Measurements from ENCODE around the gene ZNF548. TPM values are rescaled to one million over a fixed set of nuclear protein-coding genes. Genes with fewer than 3 reads are reported as not detected.

Gene ZNF548
- total RNA-seq, 1 experiment from 2014 or later: 4.9 TPM

DNA sequence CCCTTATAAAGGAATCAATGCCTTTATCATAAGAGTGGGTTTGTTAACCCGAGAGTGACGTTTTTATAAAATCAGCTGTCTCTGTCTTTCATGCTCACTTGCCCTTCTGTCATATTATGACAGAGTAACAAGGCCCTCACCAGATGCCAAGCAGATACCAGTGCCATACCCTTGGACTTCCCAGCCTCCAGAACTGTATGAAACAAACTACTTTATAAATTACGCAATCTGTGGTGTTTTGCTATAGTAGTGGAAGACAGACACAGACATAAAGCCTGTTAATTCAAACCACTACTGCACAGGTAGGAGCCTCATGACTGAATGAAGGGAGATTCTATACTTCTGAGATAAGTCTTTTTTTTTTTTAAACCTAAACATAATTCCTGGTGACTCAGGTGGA is 62.7 kb downstream of the ZNF548 start:
- DNase-seq: no peak
- H3K9me3 ChIP-seq: 0 out of 2 replicates have a peak, but pooled peaks cover 8% of the 10 kb centered on the region
- H3K36me3 Mint-ChIP-seq (ENCODE audit: insufficient read depth, unreplicated experiment): no peaks in the 10 kb centered on the region
- no peak for TF ChIP-seq CTCF (IDR thresholded peaks at IDR 0.05; ENCODE audit: insufficient read depth in 1 of 2, low read depth in 1 of 2, low read length in 1 of 2, severe bottlenecking in 1 of 2, unreplicated experiment in 1 of 2)
- intact Hi-C loops (cut with micrococcal nuclease; ENCODE audit: unreplicated experiment): no loop called here
- H3K27me3 ChIP-seq (replicated peaks; ENCODE audit: control insufficient read depth, insufficient read depth, low read length): no peaks in the 10 kb centered on the region
- POLR2A ChIA-PET: no interaction called here
- CTCF ChIA-PET: no interaction called here
- H3K4me1 ChIP-seq: no peaks in the 10 kb centered on the region
- H3K27ac Mint-ChIP-seq (ENCODE audit: unreplicated experiment): no peak overlapping the region
- H3K27me3 Mint-ChIP-seq (ENCODE audit: insufficient read depth, unreplicated experiment): no peaks in the 10 kb centered on the region
- no peaks in the 10 kb centered on the region for H3K4me1 Mint-ChIP-seq (ENCODE audit: low read depth, unreplicated experiment)
- no peak overlapping the region for H3K4me3 Mint-ChIP-seq (ENCODE audit: unreplicated experiment)
- BruUV-seq (replicated peaks): no TSS peak
- peaks cover 22% of the 10 kb centered on the region for H3K9me3 Mint-ChIP-seq (ENCODE audit: unreplicated experiment)
- H3K4me3 ChIP-seq (ENCODE audit: low read depth, low read length): no peak overlapping the region
- H3K36me3 ChIP-seq (ENCODE audit: control insufficient read depth, insufficient read depth, low read length): no peaks in the 10 kb centered on the region

Other genes with a start within 250 kb of the ZNF548 start
- not detected in 2 replicates for gene ZIM3, start 244.7 kb upstream of the ZNF548 start, total RNA-seq (2022)
- not detected in 2 replicates for gene DUXA, start 222.4 kb upstream of the ZNF548 start, total RNA-seq (2022)
- gene ZNF264, start 198.4 kb upstream of the ZNF548 start, total RNA-seq (2022): 24.9 and 26.2 TPM in 2 replicates
- 0.53 and 1.9 TPM in 2 replicates for gene AURKC, start 158.8 kb upstream of the ZNF548 start, total RNA-seq (2022)
- 13.6 and 13.8 TPM in 2 replicates for gene ZNF805, start 149.2 kb upstream of the ZNF548 start, total RNA-seq (2022)
- 54.1 and 60.9 TPM in 2 replicates for gene ZNF460, start 109.4 kb upstream of the ZNF548 start, total RNA-seq (2022)
- 3.3 and 3.5 TPM in 2 replicates for gene ZNF543, start 69.4 kb upstream of the ZNF548 start, total RNA-seq (2022)
- gene ZNF304, start 38.6 kb upstream of the ZNF548 start, total RNA-seq (2022): 0.07 and 0.09 TPM in 2 replicates
- 7.0 and 8.6 TPM in 2 replicates for gene TRAPPC2B, start 26.3 kb upstream of the ZNF548 start, total RNA-seq (2022)
- 0.95 and 1.8 TPM in 2 replicates for gene ZNF547, start 26.3 kb upstream of the ZNF548 start, total RNA-seq (2022)
- gene ZNF17, start 21.3 kb downstream of the ZNF548 start, total RNA-seq (2022): 7.2 and 9.5 TPM in 2 replicates
- gene ZNF749, start 45.5 kb downstream of the ZNF548 start, total RNA-seq (2022): 14.6 and 15.9 TPM in 2 replicates
- 0.11 TPM in 1 of 2 replicates, not detected in the other for gene VN1R1, start 67.3 kb downstream of the ZNF548 start, total RNA-seq (2022)
- 1.2 and 1.7 TPM in 2 replicates for gene ZNF772, start 87.7 kb downstream of the ZNF548 start, total RNA-seq (2022)
- gene ZNF419, start 97.9 kb downstream of the ZNF548 start, total RNA-seq (2022): 13.6 and 16.9 TPM in 2 replicates
- gene ZNF773, start 110.1 kb downstream of the ZNF548 start, total RNA-seq (2022): 7.7 and 10.0 TPM in 2 replicates
- gene ZNF549, start 137.5 kb downstream of the ZNF548 start, total RNA-seq (2022): 5.2 and 5.5 TPM in 2 replicates
- gene ZNF550, start 170.0 kb downstream of the ZNF548 start, total RNA-seq (2022): 11.2 and 11.5 TPM in 2 replicates
- gene ZNF416, start 189.1 kb downstream of the ZNF548 start, total RNA-seq (2022): 5.5 and 6.1 TPM in 2 replicates
- gene ZIK1, start 194.3 kb downstream of the ZNF548 start, total RNA-seq (2022): not detected in 2 replicates
- gene ZNF530, start 210.0 kb downstream of the ZNF548 start, total RNA-seq (2022): 8.6 and 8.8 TPM in 2 replicates
- 6.6 and 6.8 TPM in 2 replicates for gene ZNF134, start 224.4 kb downstream of the ZNF548 start, total RNA-seq (2022)
- 10.5 and 13.3 TPM in 2 replicates for gene ZNF211, start 243.3 kb downstream of the ZNF548 start, total RNA-seq (2022)